Calu3 (cell line): ENCODE data around the gene NEDD4L. TPM values are rescaled to one million over a fixed set of nuclear protein-coding genes. Genes with fewer than 3 reads are reported as not detected.

Source experiments
- BruUV-seq: library from RNA; stranded (reverse); fragments of 400-500 nt; replicated peaks from 2 replicates; lab custom pipeline; 2021; lab: Mats Ljungman, UMichigan
- CTCF ChIA-PET: fragments of 300-600 bp; sonication (Branson Sonifier 250); formaldehyde crosslinking; loops from one replicate; lab custom pipeline; 2022; ENCODE audit warnings: antibody characterized with exemption; lab: Charles Lee
- DNase-seq: peaks from one replicate; pipeline ENCODE4 v3.0.0; 2022
- H3K27ac Mint-ChIP-seq: one replicate; pipeline ENCODE4 v1.8.0; 2022; ENCODE audit warnings: mixed read lengths; ENCODE audit not compliant: unreplicated experiment
- H3K27me3 Mint-ChIP-seq: one replicate; pipeline ENCODE4 v1.8.0; 2022; ENCODE audit warnings: mixed read lengths; ENCODE audit not compliant: unreplicated experiment
- H3K36me3 Mint-ChIP-seq: one replicate; pipeline ENCODE4 v1.8.0; 2022; ENCODE audit warnings: mild to moderate bottlenecking, moderate library complexity, mixed read lengths; ENCODE audit not compliant: insufficient read depth, unreplicated experiment
- H3K4me1 Mint-ChIP-seq: one replicate; pipeline ENCODE4 v1.8.0; 2022; ENCODE audit warnings: mild to moderate bottlenecking, low read depth, mixed read lengths; ENCODE audit not compliant: unreplicated experiment
- H3K4me3 Mint-ChIP-seq: one replicate; pipeline ENCODE4 v1.8.0; 2022; ENCODE audit warnings: mild to moderate bottlenecking, low read depth, moderate library complexity, mixed read lengths; ENCODE audit not compliant: unreplicated experiment
- H3K9me3 Mint-ChIP-seq: one replicate; pipeline ENCODE4 v1.8.0; 2022; ENCODE audit warnings: low read depth, mixed read lengths; ENCODE audit not compliant: unreplicated experiment
- intact Hi-C: fragments of 100-400 bp; cut with micrococcal nuclease; formaldehyde crosslinking; loops from one replicate; pipeline ENCODE4 v1.10.0; 2022; ENCODE audit not compliant: unreplicated experiment
- total RNA-seq: library from RNA; stranded (reverse); gene quantifications from 2 replicates; pipeline ENCODE4 v1.2.3, GENCODE V29; 2022
- TF ChIP-seq, protein P1 (sequence below): fragments of 200-600 bp; IDR thresholded peaks from one replicate; pipeline ENCODE4 v1.8.0; 2022; ENCODE audit warnings: antibody characterized with exemption; ENCODE audit not compliant: unreplicated experiment

NEDD4L gene
- total RNA-seq, 1 experiment from 2014 or later: 213 TPM

- no peaks in the 10 kb centered on the region for H3K9me3 Mint-ChIP-seq
- H3K27me3 Mint-ChIP-seq: no peaks in the 10 kb centered on the region
- TF ChIP-seq, protein P1, sequence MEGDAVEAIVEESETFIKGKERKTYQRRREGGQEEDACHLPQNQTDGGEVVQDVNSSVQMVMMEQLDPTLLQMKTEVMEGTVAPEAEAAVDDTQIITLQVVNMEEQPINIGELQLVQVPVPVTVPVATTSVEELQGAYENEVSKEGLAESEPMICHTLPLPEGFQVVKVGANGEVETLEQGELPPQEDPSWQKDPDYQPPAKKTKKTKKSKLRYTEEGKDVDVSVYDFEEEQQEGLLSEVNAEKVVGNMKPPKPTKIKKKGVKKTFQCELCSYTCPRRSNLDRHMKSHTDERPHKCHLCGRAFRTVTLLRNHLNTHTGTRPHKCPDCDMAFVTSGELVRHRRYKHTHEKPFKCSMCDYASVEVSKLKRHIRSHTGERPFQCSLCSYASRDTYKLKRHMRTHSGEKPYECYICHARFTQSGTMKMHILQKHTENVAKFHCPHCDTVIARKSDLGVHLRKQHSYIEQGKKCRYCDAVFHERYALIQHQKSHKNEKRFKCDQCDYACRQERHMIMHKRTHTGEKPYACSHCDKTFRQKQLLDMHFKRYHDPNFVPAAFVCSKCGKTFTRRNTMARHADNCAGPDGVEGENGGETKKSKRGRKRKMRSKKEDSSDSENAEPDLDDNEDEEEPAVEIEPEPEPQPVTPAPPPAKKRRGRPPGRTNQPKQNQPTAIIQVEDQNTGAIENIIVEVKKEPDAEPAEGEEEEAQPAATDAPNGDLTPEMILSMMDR: no peak
- H3K27ac Mint-ChIP-seq: no peak overlapping the region
- H3K4me1 Mint-ChIP-seq: peaks cover 7% of the 10 kb centered on the region
- no peak overlapping the region for H3K4me3 Mint-ChIP-seq
- intact Hi-C loops: no loop called here
- no TSS peak for BruUV-seq
- DNase-seq: no peak
- peaks cover 65% of the 10 kb centered on the region for H3K36me3 Mint-ChIP-seq
- CTCF ChIA-PET: no interaction called here
These were observed 303.1 kb downstream of the NEDD4L start for GRCh38 chr18:58347135-58347534.

DNA sequence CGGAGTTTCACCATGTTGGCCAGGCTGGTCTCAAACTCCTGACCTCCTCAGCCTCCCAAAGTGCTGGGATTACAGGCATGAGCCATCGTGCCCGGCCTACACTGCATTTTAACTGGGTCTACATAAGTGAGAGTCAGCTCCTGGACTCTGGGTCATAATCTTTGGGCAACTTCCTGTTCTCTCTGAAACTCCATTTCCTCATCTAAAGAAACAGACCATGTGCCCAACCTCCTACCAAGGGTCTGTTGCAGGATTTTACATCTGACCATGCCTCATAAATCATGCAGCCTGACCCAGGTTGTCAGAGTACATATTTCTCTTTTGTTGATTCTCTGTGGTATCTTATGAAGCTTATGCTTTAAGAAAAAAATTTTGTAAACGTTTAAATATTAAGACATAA lies 304.5 kb downstream of the NEDD4L start:
- BruUV-seq: no TSS peak
- TF ChIP-seq, protein P1: no peak
- no peak overlapping the region for H3K27ac Mint-ChIP-seq

GRCh38 chr18:58348951-58349350 lies 304.9 kb downstream of the NEDD4L start:
- Mint-ChIP-seq H3K27ac (peak overlapping the region; percentile 64), H3K36me3 (peaks cover 64% of the 10 kb centered on the region), H3K4me3 (no peak overlapping the region), H3K9me3 (no peaks in the 10 kb centered on the region), H3K27me3 (no peaks in the 10 kb centered on the region), H3K4me1 (peaks cover 7% of the 10 kb centered on the region)
- CTCF ChIA-PET: no interaction called here
- TF ChIP-seq, protein P1: no peak
- intact Hi-C loops: no loop called here
- no peak for DNase-seq
- BruUV-seq: no TSS peak

More for the DNA sequence above, 304.5 kb downstream of the NEDD4L start:
- Mint-ChIP-seq H3K4me3 (no peak overlapping the region), H3K36me3 (peaks cover 64% of the 10 kb centered on the region), H3K4me1 (peaks cover 7% of the 10 kb centered on the region), H3K27me3 (no peaks in the 10 kb centered on the region), H3K9me3 (no peaks in the 10 kb centered on the region)
- CTCF ChIA-PET: interaction anchor here (0.7 kb wide), 1 partner anchor 148 kb away, joined by 4 read pairs; no protein-coding TSS in a partner anchor
- no peak for DNase-seq
- intact Hi-C loops: no loop called here

DNA sequence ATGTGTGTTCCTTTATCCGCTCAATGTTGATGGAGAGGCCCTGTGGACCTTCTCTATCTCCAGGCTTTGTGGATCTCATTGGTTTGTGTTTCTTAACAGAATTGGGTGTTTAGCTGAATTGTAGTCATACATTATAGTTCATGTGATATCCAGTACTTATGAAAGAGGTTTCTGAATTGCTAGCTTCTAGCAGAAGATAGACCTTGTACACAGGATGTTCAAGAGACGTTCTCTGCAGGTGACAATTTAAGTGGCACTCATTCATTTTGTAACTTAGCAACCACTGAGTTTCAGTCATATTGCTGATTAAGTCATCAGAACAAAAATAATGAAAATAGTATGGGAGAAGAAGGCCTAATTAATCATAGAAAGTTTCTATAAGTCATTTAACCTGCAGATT lies 305.6 kb downstream of the NEDD4L start:
- H3K27ac Mint-ChIP-seq: no peak overlapping the region
- BruUV-seq: no TSS peak
- CTCF ChIA-PET: no interaction called here
- no peak overlapping the region for H3K4me3 Mint-ChIP-seq
- peaks cover 67% of the 10 kb centered on the region for H3K36me3 Mint-ChIP-seq
- intact Hi-C loops: no loop called here
- H3K4me1 Mint-ChIP-seq: peaks cover 7% of the 10 kb centered on the region
- no peaks in the 10 kb centered on the region for H3K27me3 Mint-ChIP-seq
- no peak for DNase-seq
- TF ChIP-seq, protein P1: no peak
- no peaks in the 10 kb centered on the region for H3K9me3 Mint-ChIP-seq
